Panc1 (cell line): ENCODE results near the gene IRGQ. TPM values are rescaled to one million over a fixed set of nuclear protein-coding genes. Genes with fewer than 3 reads are reported as not detected.

ENCODE experiments used
- ATAC-seq: fragments of 200-7000 bp; cut with Tn5 transposase; 2 replicates; pipeline ENCODE4 v1.9.1; 2020; ENCODE audit warnings: mild to moderate bottlenecking, moderate library complexity
- BruUV-seq: library from RNA; stranded (reverse); fragments of 400-500 nt; replicated peaks from 2 replicates; lab custom pipeline; 2021; lab: Mats Ljungman, UMichigan
- CTCF ChIA-PET: fragments of 300-600 bp; sonication (Branson Sonifier 250); formaldehyde crosslinking; loops from one replicate; lab custom pipeline; 2022; ENCODE audit warnings: antibody characterized with exemption; lab: Charles Lee
- POLR2A ChIA-PET: fragments of 300-600 bp; sonication (Branson Sonifier 250); formaldehyde crosslinking; loops from one replicate; lab custom pipeline; 2022; ENCODE audit warnings: antibody characterized with exemption; lab: Charles Lee
- DNase-seq: peaks from one replicate; pipeline ENCODE4 v3.0.0-alpha.2; 2010; ENCODE audit warnings: low read depth, low spot score
- H3K27ac ChIP-seq: 2 replicates; pipeline ENCODE4 v1.5.1; 2011; ENCODE audit warnings: mild to moderate bottlenecking, low read length, inconsistent platforms
- H3K27me3 ChIP-seq: fragments of 200-500 bp; sonication (Bioruptor generic); 2 replicates; pipeline ENCODE4 v1.6.0; 2014; ENCODE audit warnings: low read length, inconsistent platforms; ENCODE audit not compliant: control insufficient read depth, insufficient read depth
- H3K36me3 ChIP-seq: fragments of 200-500 bp; sonication (Bioruptor generic); 2 replicates; pipeline ENCODE4 v1.5.1; 2014; ENCODE audit warnings: inconsistent platforms, mild to moderate bottlenecking, low read length, moderate library complexity; ENCODE audit not compliant: control insufficient read depth, insufficient read depth
- H3K4me1 ChIP-seq: 2 replicates; pipeline ENCODE4 v1.5.1; 2011; ENCODE audit warnings: inconsistent platforms, mild to moderate bottlenecking, low read length, moderate library complexity; ENCODE audit not compliant: control insufficient read depth, insufficient read depth
- H3K4me3 ChIP-seq, 2 experiments: 2 replicates each; pipeline ENCODE4 v1.5.1; 2011 to 2012; ENCODE audit warnings: low read depth in 2 of 2, low read length in 2 of 2, mild to moderate bottlenecking in 2 of 2, inconsistent platforms in 1 of 2, moderate library complexity in 1 of 2
- H3K9me3 ChIP-seq: fragments of 200-500 bp; sonication (Bioruptor generic); 2 replicates; pipeline ENCODE4 v1.5.1; 2014; ENCODE audit warnings: low read depth, mild to moderate bottlenecking, inconsistent platforms, low read length, moderate library complexity; ENCODE audit not compliant: control insufficient read depth, insufficient read depth
- POLR2AphosphoS5 ChIP-seq: IDR thresholded peaks from 2 replicates; pipeline ENCODE4 v1.6.1; 2012; ENCODE audit warnings: mild to moderate bottlenecking, low read depth, low read length, moderate library complexity
- SIN3A ChIP-seq: IDR thresholded peaks from 2 replicates; pipeline ENCODE4 v1.6.1; 2012; ENCODE audit warnings: low read depth, mild to moderate bottlenecking, low read length, moderate library complexity, borderline replicate concordance; ENCODE audit not compliant: insufficient read depth
- TCF7L2 ChIP-seq: IDR thresholded peaks from 2 replicates; pipeline ENCODE4 v1.6.1; 2011; ENCODE audit warnings: mild to moderate bottlenecking, low read depth, low read length, inconsistent platforms
- in situ Hi-C: cut with HindIII; loops from 2 replicates; pipeline ENCODE4 v1.10.0; 2016; ENCODE audit warnings: low sequenced_read_pairs, low pct_unique_long_range_greater_than_20kb
- intact Hi-C: fragments of 100-400 bp; cut with micrococcal nuclease; formaldehyde crosslinking; loops from one replicate; pipeline ENCODE4 v1.10.0; 2022; ENCODE audit not compliant: unreplicated experiment
- total RNA-seq: library from RNA; stranded (reverse); gene quantifications from one replicate; pipeline ENCODE4 v1.2.1, GENCODE V29; 2021; ENCODE audit not compliant: unreplicated experiment
- TF ChIP-seq, protein P1 (sequence below): fragments of 450-650 bp; IDR thresholded peaks from 2 replicates; pipeline ENCODE4 v1.5.1; 2017; ENCODE audit warnings: mild to moderate bottlenecking
- TF ChIP-seq, protein P2 (sequence below), 2 experiments: IDR thresholded peaks; 2 replicates each; pipeline ENCODE4 v1.6.1; 2011 to 2012; ENCODE audit warnings: low read depth in 2 of 2, control low read depth in 1 of 2, low read length in 1 of 2, mild to moderate bottlenecking in 1 of 2, moderate library complexity in 1 of 2; ENCODE audit not compliant: insufficient read depth in 1 of 2

IRGQ gene
- total RNA-seq, 1 experiment from 2014 or later, result 20.4 TPM

DNA sequence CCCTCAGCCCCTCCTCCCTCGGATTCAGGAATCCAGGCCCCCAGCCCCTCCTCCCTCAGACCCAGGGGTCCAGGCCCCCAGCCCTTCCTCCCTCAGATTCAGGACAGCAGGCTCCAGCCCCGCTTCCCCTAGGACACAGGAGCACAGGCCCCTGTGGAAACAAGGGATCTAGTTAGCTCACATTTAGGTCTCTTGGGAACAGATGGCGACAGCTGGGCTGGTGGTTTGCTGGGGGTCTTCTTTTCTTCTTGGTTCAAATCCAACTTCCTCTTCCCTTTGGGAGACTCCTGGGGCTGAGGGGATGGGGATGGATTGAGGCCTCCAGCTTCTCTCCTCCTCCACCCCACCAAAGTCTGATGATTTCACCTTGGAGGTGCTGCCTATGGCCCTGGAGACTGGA is 43.3 kb downstream of the IRGQ start:
- TF ChIP-seq TCF7L2, result no peak
- no peak for TF ChIP-seq SIN3A
- H3K27me3 ChIP-seq, result no peaks in the 10 kb centered on the region
- DNase-seq, result no peak
- H3K9me3 ChIP-seq, result no peaks in the 10 kb centered on the region
- H3K4me1 ChIP-seq, result no peaks in the 10 kb centered on the region
- no peaks in the 10 kb centered on the region for H3K36me3 ChIP-seq
- intact Hi-C loops, result no loop called here
- ChIA-PET CTCF (no interaction called here), POLR2A (no interaction called here)
- no peak overlapping the region for H3K4me3 ChIP-seq
- no TSS peak for BruUV-seq
- in situ Hi-C loops, result no loop called here
- ATAC-seq, result no peak
- no peak overlapping the region for H3K27ac ChIP-seq

DNA sequence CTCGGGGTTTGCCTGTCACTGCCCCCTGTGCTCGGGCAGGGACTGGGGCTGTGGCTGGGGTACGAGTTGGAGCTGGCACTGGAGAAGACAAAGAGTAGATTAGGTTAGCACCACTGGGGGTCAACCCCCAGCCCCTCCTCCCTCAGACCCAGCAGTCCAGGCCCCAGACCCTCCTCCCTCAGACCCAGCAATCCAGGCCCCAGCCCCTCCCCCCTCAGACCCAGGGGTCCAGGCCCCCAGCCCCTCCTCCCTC is 43.8 kb downstream of the IRGQ start:
- POLR2A ChIA-PET, result no interaction called here
- in situ Hi-C loops, result no loop called here

More for the DNA sequence above, 43.8 kb downstream of the IRGQ start:
- intact Hi-C loops, result no loop called here
- ATAC-seq (no peak), DNase-seq (no peak)
- CTCF ChIA-PET, result no interaction called here
- no TSS peak for BruUV-seq
- TF ChIP-seq, protein P1, sequence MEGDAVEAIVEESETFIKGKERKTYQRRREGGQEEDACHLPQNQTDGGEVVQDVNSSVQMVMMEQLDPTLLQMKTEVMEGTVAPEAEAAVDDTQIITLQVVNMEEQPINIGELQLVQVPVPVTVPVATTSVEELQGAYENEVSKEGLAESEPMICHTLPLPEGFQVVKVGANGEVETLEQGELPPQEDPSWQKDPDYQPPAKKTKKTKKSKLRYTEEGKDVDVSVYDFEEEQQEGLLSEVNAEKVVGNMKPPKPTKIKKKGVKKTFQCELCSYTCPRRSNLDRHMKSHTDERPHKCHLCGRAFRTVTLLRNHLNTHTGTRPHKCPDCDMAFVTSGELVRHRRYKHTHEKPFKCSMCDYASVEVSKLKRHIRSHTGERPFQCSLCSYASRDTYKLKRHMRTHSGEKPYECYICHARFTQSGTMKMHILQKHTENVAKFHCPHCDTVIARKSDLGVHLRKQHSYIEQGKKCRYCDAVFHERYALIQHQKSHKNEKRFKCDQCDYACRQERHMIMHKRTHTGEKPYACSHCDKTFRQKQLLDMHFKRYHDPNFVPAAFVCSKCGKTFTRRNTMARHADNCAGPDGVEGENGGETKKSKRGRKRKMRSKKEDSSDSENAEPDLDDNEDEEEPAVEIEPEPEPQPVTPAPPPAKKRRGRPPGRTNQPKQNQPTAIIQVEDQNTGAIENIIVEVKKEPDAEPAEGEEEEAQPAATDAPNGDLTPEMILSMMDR, result no peak
- TF ChIP-seq POLR2AphosphoS5 (no peak), SIN3A (no peak), TCF7L2 (no peak)
- TF ChIP-seq, protein P2, sequence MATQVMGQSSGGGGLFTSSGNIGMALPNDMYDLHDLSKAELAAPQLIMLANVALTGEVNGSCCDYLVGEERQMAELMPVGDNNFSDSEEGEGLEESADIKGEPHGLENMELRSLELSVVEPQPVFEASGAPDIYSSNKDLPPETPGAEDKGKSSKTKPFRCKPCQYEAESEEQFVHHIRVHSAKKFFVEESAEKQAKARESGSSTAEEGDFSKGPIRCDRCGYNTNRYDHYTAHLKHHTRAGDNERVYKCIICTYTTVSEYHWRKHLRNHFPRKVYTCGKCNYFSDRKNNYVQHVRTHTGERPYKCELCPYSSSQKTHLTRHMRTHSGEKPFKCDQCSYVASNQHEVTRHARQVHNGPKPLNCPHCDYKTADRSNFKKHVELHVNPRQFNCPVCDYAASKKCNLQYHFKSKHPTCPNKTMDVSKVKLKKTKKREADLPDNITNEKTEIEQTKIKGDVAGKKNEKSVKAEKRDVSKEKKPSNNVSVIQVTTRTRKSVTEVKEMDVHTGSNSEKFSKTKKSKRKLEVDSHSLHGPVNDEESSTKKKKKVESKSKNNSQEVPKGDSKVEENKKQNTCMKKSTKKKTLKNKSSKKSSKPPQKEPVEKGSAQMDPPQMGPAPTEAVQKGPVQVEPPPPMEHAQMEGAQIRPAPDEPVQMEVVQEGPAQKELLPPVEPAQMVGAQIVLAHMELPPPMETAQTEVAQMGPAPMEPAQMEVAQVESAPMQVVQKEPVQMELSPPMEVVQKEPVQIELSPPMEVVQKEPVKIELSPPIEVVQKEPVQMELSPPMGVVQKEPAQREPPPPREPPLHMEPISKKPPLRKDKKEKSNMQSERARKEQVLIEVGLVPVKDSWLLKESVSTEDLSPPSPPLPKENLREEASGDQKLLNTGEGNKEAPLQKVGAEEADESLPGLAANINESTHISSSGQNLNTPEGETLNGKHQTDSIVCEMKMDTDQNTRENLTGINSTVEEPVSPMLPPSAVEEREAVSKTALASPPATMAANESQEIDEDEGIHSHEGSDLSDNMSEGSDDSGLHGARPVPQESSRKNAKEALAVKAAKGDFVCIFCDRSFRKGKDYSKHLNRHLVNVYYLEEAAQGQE (IDR thresholded peaks at IDR 0.05; ENCODE audit: insufficient read depth in 1 of 2, low read depth in 2 of 2, low read length in 1 of 2), result no peak
- Histone ChIP-seq H3K27me3 (no peaks in the 10 kb centered on the region), H3K27ac (no peak overlapping the region), H3K9me3 (no peaks in the 10 kb centered on the region), H3K36me3 (no peaks in the 10 kb centered on the region), H3K4me1 (no peaks in the 10 kb centered on the region), H3K4me3 (no peak overlapping the region)
